HepG2 (cell line): ENCODE measurements around the gene CAPN15. TPM values are rescaled to one million over a fixed set of nuclear protein-coding genes. Genes with fewer than 3 reads are reported as not detected.

Source experiments
- ATAC-seq: fragments of 200-7000 bp; cut with Tn5 transposase; 3 replicates; pipeline ENCODE4 v1.9.1; 2020; ENCODE audit warnings: mild to moderate bottlenecking, moderate library complexity
- BruUV-seq: library from RNA; stranded (reverse); fragments of 400-500 nt; replicated peaks from 2 replicates; lab custom pipeline; 2021; lab: Mats Ljungman, UMichigan
- CTCF ChIA-PET: fragments of 300-600 bp; formaldehyde crosslinking; extraction: SDS; loops from one replicate; lab custom pipeline; 2021; ENCODE audit warnings: low total read pairs, inconsistent platforms, low intra/inter-chr PET ratio; lab: Yijun Ruan, JAX
- POLR2A ChIA-PET: fragments of 350-600 bp; sonication (Branson Sonifier 250); formaldehyde crosslinking; loops from one replicate; lab custom pipeline; 2020; ENCODE audit warnings: antibody characterized with exemption, inconsistent platforms; lab: Yijun Ruan, JAX
- DNase-seq: peaks from one replicate; pipeline ENCODE4 v3.0.0-alpha.2; 2015; ENCODE audit warnings: low spot score
- FAIRE-seq: peaks from 3 replicates; lab custom pipeline; 2011; peaks lifted over from hg19 to GRCh38; lab: Jason Lieb, UNC
- H2AFZ ChIP-seq: one replicate; pipeline ENCODE4 v1.6.1; 2011; ENCODE audit warnings: low read length, inconsistent platforms
- H3K27ac ChIP-seq: fragments of 300-600 bp; 3 replicates; pipeline ENCODE4 v1.8.0; 2011; ENCODE audit warnings: mixed run types, mild to moderate bottlenecking, mixed read lengths, low read length, inconsistent platforms; ENCODE audit not compliant: insufficient read depth; ENCODE audit errors: extremely low read length
- H3K27me3 ChIP-seq, 2 experiments: fragments of 200-600 bp in 1 of 2; 2 replicates in 1 of 2; 3 replicates in 1 of 2; pipeline versions ENCODE4 v1.6.0 to v1.8.0; 2011; ENCODE audit warnings: low read length in 2 of 2, mild to moderate bottlenecking in 2 of 2, moderate library complexity in 2 of 2, inconsistent platforms in 1 of 2; ENCODE audit not compliant: insufficient read depth in 2 of 2, control insufficient read depth in 1 of 2
- H3K36me3 ChIP-seq, 2 experiments: fragments of 200-600 bp in 1 of 2; replicated peaks in 1 of 2; 2 replicates in 1 of 2; 3 replicates in 1 of 2; pipeline versions ENCODE4 v1.5.1 to v1.8.0; 2011; ENCODE audit warnings: low read length in 2 of 2, inconsistent platforms in 1 of 2; ENCODE audit not compliant: insufficient read depth in 2 of 2, control insufficient read depth in 1 of 2
- H3K4me1 ChIP-seq: 2 replicates; pipeline ENCODE4 v1.5.1; 2012; ENCODE audit warnings: low read length, inconsistent platforms; ENCODE audit not compliant: insufficient read depth
- H3K4me2 ChIP-seq: 2 replicates; pipeline ENCODE4 v1.6.0; 2011; ENCODE audit warnings: low read depth, low read length, inconsistent platforms
- H3K4me3 ChIP-seq, 3 experiments: fragments of 200-600 bp in 1 of 3; sonication (generic), shearing (Covaris generic) in 1 of 3; replicated peaks in 1 of 3; 2 replicates each; pipeline ENCODE4 v1.5.1; 2011 to 2016; ENCODE audit warnings: low read length in 3 of 3, inconsistent platforms in 2 of 3, low read depth in 2 of 3, mild to moderate bottlenecking in 2 of 3, control low read depth in 1 of 3, mixed read lengths in 1 of 3; ENCODE audit not compliant: insufficient read depth in 1 of 3
- H3K79me2 ChIP-seq: one replicate; pipeline ENCODE4 v1.6.1; 2011; ENCODE audit warnings: low read length, inconsistent platforms; ENCODE audit not compliant: insufficient read depth
- H3K9ac ChIP-seq: 2 replicates; pipeline ENCODE4 v1.6.0; 2011; ENCODE audit warnings: mild to moderate bottlenecking, low read depth, low read length, inconsistent platforms; ENCODE audit not compliant: insufficient read depth
- H3K9me3 ChIP-seq: 2 replicates; pipeline ENCODE4 v1.5.1; 2012; ENCODE audit warnings: mild to moderate bottlenecking, low read length
- H4K20me1 ChIP-seq: 2 replicates; pipeline ENCODE4 v1.6.0; 2011; ENCODE audit warnings: inconsistent platforms, mild to moderate bottlenecking, low read length, moderate library complexity; ENCODE audit not compliant: insufficient read depth
- CTCF ChIP-seq: sonication (generic); formaldehyde crosslinking; IDR thresholded peaks from 2 replicates; pipeline ENCODE4 v1.5.0; 2020; ENCODE audit warnings: mild to moderate bottlenecking, missing genetic modification reagents, moderate library complexity
- SMYD3 ChIP-seq: sonication (generic); formaldehyde crosslinking; IDR thresholded peaks from 2 replicates; pipeline ENCODE4 v1.8.1; 2023; ENCODE audit warnings: mild to moderate bottlenecking, missing genetic modification reagents
- ZFX ChIP-seq: sonication (generic); formaldehyde crosslinking; IDR thresholded peaks from 2 replicates; pipeline ENCODE4 v1.4.0; 2020; ENCODE audit warnings: mild to moderate bottlenecking, low read depth, missing genetic modification reagents, moderate library complexity
- ZNF263 ChIP-seq: sonication (generic); formaldehyde crosslinking; IDR thresholded peaks from 2 replicates; pipeline ENCODE4 v1.4.0; 2020; ENCODE audit warnings: missing genetic modification reagents
- WGBS: methylation state at CpG from one replicate; pipeline ENCODE4 v1.1.6; 2017; ENCODE audit warnings: low lambda C conversion rate; 5-methylcytosine and 5-hydroxymethylcytosine counted together
- in situ Hi-C: cut with HindIII; loops from 2 replicates; pipeline ENCODE4 v1.10.0; 2017; ENCODE audit warnings: low pct_unique_long_range_greater_than_20kb; ENCODE audit not compliant: extremely low pct_ligation_motif_present
- intact Hi-C: fragments of 100-400 bp; cut with micrococcal nuclease; formaldehyde crosslinking; loops from one replicate; pipeline ENCODE4 v1.10.0; 2022; ENCODE audit not compliant: unreplicated experiment
- polyA plus RNA-seq, 8 experiments: library from polyadenylated mRNA; depleted of rRNA in 3 of 8; stranded (reverse) in 7 of 8; unstranded in 1 of 8; fragments of >200 nt; fragmentation: Illumina TruSeq in 4 of 8; extraction: Trizol in 4 of 8; gene quantifications; 2 replicates each; pipeline versions ENCODE4 v1.2.1 to v1.2.3, GENCODE V29; 2011 to 2016; ENCODE audit warnings: low read depth in 4 of 8, missing spikeins in 1 of 8, mixed read lengths in 1 of 8; ENCODE audit not compliant: insufficient read depth in 1 of 8
- total RNA-seq, 5 experiments: library from RNA; depleted of rRNA; stranded (reverse); fragments of >200 nt; fragmentation: Illumina TruSeq; extraction: Trizol; gene quantifications; 2 replicates each; pipeline ENCODE4 v1.2.3, GENCODE V29; 2016; ENCODE audit warnings: low read depth in 1 of 5

CAPN15 gene
- total and polyA plus RNA-seq, 2 of the 13 experiments (the other 11 are each of a cell fraction or from before 2014, with no cell fraction given): 14.9 to 24.5 TPM

- TF ChIP-seq CTCF (CRISPR knock-in tag): peak; percentile 14; the same call in 1 of the 2 replicates
Observed at GRCh38 chr16:555528-556473, 28.3 kb downstream of the CAPN15 start (continued).

- H2AFZ ChIP-seq: no peak overlapping the region
- H3K4me2 ChIP-seq: no peak overlapping the region
- no peak overlapping the region for H3K27ac ChIP-seq
- 75% methylated on average over 19 of the region's 32 CpGs for WGBS
- TF ChIP-seq ZFX (no peak), ZNF263 (CRISPR knock-in tag) (peak; percentile 66), SMYD3 (CRISPR knock-in tag) (no peak)
- CTCF ChIA-PET: no interaction called here
- peaks cover 74% of the 10 kb centered on the region for H3K4me1 ChIP-seq
- intact Hi-C loops (no loop called here), in situ Hi-C loops (no loop called here)
- ATAC-seq: no peak
- H3K4me3 ChIP-seq: no peak overlapping the region
- POLR2A ChIA-PET: interaction anchor here (2.3 kb wide), 1 partner anchor 10 kb away, joined by 10 read pairs; the partner anchor contains the start of gene NHLRC4
- peaks cover 0 to under 1% of the 10 kb centered on the region in 2 experiments; a peak in 1 of 5 replicates for H3K36me3 ChIP-seq
- BruUV-seq: no TSS peak
- no peaks in the 10 kb centered on the region for H3K9me3 ChIP-seq
- FAIRE-seq: no peak
- no peaks in the 10 kb centered on the region for H3K79me2 ChIP-seq
- no peak overlapping the region for H3K9ac ChIP-seq
- H3K27me3 ChIP-seq: peaks cover 6 to 24% of the 10 kb centered on the region in 2 experiments; a peak in 4 of 5 replicates
- no peaks in the 10 kb centered on the region for H4K20me1 ChIP-seq
- DNase-seq: no peak
Observed at GRCh38 chr16:556474-557173, 29.1 kb downstream of the CAPN15 start.
